GM06990 (cell line): ENCODE data around the gene TUT1.

ENCODE experiments used
- DNase-seq: peaks from one replicate; pipeline ENCODE4 v3.0.0-alpha.2; 2011; ENCODE audit not compliant: insufficient read length; ENCODE audit errors: extremely low read depth
- H3K27me3 ChIP-seq: replicated peaks from 2 replicates; pipeline ENCODE4 v1.6.0; 2011; ENCODE audit warnings: low read length; ENCODE audit not compliant: control insufficient read depth, insufficient read depth
- H3K36me3 ChIP-seq: 2 replicates; pipeline ENCODE4 v1.5.1; 2011; ENCODE audit warnings: low read length; ENCODE audit not compliant: control insufficient read depth, insufficient read depth
- H3K4me3 ChIP-seq: replicated peaks from 2 replicates; pipeline ENCODE4 v1.5.1; 2011; ENCODE audit warnings: low read depth, mild to moderate bottlenecking, control low read depth, low read length
- CTCF ChIP-seq: IDR thresholded peaks from 2 replicates; pipeline ENCODE4 v1.5.1; 2011; ENCODE audit warnings: low read length, control low read depth, mild to moderate bottlenecking, inconsistent platforms; ENCODE audit not compliant: insufficient read depth, poor library complexity, severe bottlenecking

The TUT1 gene

GRCh38 chr11:62538470-62539237, 52.7 kb downstream of the TUT1 start:
- TF ChIP-seq CTCF: no peak
- DNase-seq: no peak
- peaks cover 3% of the 10 kb centered on the region for H3K36me3 ChIP-seq
- H3K27me3 ChIP-seq: no peaks in the 10 kb centered on the region
- no peak overlapping the region for H3K4me3 ChIP-seq

- no peaks in the 10 kb centered on the region for H3K27me3 ChIP-seq
- H3K4me3 ChIP-seq: no peak overlapping the region
- no peak for TF ChIP-seq CTCF
- H3K36me3 ChIP-seq: peaks cover 8% of the 10 kb centered on the region
- no peak for DNase-seq
Observed at GRCh38 chr11:62536301-62536957, 54.9 kb downstream of the TUT1 start.

GRCh38 chr11:62535802-62536201, 55.5 kb downstream of the TUT1 start:
- TF ChIP-seq CTCF: no peak
- H3K4me3 ChIP-seq: no peak overlapping the region
- H3K27me3 ChIP-seq: no peaks in the 10 kb centered on the region
- H3K36me3 ChIP-seq: peaks cover 8% of the 10 kb centered on the region
- DNase-seq: no peak

GRCh38 chr11:62534779-62535545, 56.4 kb downstream of the TUT1 start:
- Histone ChIP-seq H3K4me3 (no peak overlapping the region), H3K36me3 (peaks cover 8% of the 10 kb centered on the region), H3K27me3 (no peaks in the 10 kb centered on the region)
- DNase-seq: no peak
- no peak for TF ChIP-seq CTCF

- no peak for TF ChIP-seq CTCF
- H3K36me3 ChIP-seq: peaks cover 8% of the 10 kb centered on the region
- DNase-seq: no peak
- no peaks in the 10 kb centered on the region for H3K27me3 ChIP-seq
- H3K4me3 ChIP-seq: no peak overlapping the region
Observed at GRCh38 chr11:62532096-62532495, 59.2 kb downstream of the TUT1 start.
